GM21360 (cell line): ENCODE measurements around the gene SPPL2B.
"Not testable (repeated sequence)": the region's sequence is repeated elsewhere in the genome, so short reads cannot be mapped to it uniquely, and the experiment has no call there.

Source experiments
- ATAC-seq: cut with Tn5 transposase; IDR thresholded peaks from one replicate; pipeline ENCODE4 v1.9.1; 2021; ENCODE audit warnings: mild to moderate bottlenecking, moderate library complexity; ENCODE audit not compliant: unreplicated experiment

SPPL2B gene

GRCh38 chr19:2374808-2375207 is 46.3 kb downstream of the SPPL2B start:
- no peak for ATAC-seq

GRCh38 chr19:2375353-2376121 is 47.1 kb downstream of the SPPL2B start:
- no peak for ATAC-seq

DNA sequence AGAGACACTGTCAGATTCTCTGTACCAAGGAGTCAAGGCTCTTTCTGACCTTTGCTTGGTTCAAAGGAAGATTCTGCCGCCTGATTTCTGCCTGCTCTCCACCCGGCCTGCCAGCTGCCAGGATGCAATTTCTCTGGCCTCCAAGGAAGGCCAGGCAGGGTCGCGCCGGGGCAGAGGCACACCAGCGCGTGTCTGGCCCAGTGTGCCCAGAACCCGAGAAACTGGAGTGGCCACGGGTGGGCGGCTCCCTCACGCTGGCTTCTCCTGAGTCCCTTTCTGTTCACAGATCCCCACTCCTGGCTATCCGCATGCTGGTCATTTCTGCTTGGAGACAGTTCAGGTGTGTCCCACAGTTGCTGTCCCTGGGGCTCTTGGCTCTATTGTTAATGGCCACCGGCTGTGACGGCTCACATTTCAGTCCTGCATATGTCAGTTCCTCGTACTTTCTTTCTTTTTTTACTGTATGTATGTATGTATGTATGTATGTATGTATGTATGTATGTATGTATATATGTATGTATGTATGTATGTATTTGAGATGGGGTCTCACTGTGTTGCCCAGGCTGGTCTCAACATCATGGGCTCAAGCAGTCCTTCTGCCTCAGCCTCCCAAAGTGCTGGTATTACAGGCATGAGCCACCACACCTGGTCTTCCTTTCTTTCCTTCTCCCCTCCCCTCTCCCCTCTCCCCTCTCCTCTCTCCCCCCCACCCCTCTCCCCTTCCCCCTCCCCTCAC is 48.5 kb downstream of the SPPL2B start:
- ATAC-seq: no peak

DNA sequence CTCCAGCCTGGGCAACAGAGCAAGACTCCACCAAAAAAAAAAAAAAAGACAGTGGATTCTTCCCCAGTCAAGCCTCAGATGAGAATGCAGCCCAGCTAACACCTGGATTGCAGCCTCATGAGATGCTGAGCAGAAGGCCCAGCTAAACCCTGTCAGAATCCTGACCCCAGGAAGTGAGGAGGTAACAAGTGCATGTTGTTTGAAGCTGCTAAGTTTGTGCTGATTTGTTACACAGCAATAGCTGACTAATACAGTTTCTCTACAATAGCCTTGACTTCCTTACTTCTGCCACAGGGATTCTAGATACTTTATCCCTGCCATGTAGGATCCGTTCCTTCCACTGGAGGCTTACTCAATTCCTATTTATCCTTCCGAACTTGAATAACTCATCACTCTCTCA is 52.1 kb downstream of the SPPL2B start:
- ATAC-seq: no peak

DNA sequence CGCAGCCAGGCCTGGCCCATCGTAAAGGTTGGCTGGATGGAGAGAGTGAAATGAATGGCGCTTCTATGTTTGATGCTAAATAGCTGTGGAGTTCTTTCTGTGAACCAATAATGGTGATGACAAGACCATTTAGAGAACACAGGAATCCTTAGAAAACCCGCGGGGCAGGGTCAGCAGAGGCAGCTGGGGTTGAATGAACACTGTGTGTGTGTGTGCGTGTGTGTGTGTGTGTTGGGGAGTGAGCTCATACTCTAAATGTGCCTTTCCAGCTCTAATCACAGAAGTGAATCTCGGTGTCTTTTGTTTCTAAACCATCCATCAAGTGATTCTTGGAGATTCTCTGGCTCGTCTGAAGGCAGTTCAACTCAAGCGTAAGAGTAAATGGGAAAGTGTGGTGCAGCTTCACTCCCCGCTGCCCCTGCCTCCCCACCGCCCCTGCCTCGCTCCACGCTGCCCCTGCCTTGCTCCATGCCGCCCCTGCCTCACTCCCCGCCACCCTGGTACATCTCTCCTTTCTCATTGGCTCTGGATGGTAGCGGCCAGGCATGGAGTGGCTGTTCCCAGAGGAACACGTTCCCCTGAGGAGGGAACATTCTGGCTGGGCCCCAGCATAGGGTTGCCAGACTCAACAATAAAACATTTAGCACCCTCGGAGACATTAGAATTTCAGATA is 52.8 kb downstream of the SPPL2B start:
- ATAC-seq: no peak

- ATAC-seq: no peak
Observed at GRCh38 chr19:2382530-2383222, 54.2 kb downstream of the SPPL2B start.

DNA sequence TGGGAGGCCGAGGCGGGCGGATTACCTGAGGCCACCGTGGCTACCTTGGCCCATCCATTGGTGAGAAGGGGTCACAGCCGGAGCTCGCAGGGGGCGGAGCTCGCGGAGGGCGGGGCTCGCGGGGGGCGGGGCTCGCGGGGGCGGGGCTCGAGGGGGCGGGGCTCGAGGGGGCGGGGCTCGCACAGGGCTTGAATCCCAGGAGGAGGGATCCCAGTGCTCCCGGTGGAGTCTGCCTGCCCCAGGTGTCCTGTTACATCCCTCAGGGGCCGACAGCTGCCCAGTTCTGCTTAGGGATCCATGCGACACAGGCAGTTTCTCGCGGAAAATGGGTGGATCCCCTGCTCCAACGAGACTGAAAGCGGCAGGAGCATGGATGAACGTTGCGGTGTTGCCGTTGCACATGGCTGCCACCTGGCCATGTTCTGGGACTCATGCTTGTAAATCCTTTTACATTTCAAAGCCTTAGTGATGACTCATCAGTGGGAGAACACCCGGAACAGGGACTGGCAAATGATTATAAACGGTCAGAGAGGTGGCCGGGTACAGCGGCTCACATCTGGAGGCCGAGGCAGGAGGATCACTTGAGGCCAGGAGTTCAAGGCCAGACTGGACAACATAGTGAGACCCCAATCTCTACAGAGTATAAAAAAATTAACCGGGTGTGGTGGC is 56.7 kb downstream of the SPPL2B start:
- no peak for ATAC-seq

- ATAC-seq: no peak
Observed at GRCh38 chr19:2387367-2388288, 59.1 kb downstream of the SPPL2B start.

- ATAC-seq: no peak
Observed at GRCh38 chr19:2389594-2389993, 61.1 kb downstream of the SPPL2B start.

DNA sequence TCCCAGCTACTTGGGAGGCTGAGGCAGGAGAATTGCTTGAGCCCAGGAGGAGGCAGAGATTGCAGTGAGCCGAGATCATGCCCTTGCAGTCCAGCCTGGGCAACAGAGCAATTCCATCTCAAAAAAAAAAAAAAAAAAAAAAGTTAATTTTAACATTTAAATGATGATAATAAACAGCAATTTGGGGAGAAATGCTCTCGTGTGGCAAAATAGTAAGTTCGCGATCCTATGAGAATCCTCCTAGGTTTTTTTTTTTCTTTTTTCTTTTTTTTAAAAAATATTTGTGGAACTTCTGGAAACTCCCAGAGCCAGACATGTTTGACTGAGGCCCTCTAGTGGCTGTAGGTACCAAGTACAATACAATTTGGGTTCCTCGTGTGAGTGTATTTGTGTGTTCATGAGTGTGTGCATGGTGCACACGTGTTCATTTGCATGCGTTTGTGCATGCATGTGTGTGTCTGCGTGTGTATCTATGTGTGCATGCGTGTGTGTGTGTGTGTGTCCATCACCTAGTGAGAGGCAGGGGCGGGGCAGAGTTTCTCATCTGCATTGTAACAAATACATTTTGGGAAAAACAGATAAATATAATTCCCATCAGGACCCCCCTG is 62.7 kb downstream of the SPPL2B start:
- no peak for ATAC-seq

DNA sequence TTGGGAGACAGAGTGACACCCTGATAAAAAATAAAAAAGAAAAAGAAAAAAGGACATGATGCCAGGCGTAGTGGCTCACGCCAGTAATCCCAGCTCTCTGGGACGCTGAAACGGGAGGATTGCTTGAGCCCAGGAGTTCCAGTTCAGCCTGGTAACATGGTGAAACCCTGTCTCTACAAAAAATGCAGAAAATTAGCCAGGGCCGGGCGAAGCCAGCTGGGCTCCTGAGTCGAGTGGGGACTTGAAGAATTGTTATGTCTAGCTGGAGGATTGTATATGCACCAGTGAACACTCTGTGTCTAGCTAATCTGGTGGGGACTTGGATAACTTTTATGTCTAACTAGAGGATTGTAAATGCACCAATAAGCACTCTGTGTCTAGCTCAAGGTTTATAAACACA is 63.9 kb downstream of the SPPL2B start:
- no peak for ATAC-seq

DNA sequence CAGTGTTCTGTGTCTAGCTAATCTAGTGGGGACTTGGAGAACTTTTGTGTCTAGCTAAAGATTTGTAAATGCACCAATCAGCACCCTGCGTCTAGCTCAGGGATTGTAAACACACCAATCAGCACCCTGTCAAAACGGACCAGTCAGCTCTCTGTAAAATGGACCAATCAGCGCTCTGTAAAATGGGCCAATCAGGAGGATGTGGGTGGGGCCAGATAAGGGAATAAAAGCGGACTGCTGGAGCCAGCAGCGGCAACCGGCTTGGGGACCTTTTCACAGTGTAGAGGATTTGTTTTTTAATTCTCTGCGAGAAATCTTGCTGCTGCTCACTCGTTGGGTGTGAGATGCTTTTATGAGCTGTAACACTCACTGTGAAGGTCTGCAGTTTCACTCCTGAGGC is 64.4 kb downstream of the SPPL2B start:
- not testable (repeated sequence) for ATAC-seq

DNA sequence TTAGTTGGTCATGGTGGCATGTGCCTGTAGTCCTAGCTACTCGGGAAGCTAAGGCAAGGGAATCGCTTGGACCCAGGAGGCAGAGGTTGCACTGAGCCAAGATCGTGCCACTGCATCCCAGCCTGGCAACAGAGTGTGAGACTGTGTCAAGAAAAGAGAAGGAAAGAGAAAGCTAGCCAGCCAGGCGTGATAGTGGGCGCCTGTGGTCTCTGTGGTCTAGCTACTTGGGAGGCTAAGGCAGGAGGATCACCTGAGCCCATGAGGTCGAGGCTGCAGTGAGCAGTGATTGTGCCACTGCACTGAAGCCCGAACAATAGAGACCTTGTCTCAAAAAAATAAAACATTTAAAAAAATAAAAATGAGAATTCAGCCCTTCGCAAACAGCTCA is 65.6 kb downstream of the SPPL2B start:
- ATAC-seq: no peak

DNA sequence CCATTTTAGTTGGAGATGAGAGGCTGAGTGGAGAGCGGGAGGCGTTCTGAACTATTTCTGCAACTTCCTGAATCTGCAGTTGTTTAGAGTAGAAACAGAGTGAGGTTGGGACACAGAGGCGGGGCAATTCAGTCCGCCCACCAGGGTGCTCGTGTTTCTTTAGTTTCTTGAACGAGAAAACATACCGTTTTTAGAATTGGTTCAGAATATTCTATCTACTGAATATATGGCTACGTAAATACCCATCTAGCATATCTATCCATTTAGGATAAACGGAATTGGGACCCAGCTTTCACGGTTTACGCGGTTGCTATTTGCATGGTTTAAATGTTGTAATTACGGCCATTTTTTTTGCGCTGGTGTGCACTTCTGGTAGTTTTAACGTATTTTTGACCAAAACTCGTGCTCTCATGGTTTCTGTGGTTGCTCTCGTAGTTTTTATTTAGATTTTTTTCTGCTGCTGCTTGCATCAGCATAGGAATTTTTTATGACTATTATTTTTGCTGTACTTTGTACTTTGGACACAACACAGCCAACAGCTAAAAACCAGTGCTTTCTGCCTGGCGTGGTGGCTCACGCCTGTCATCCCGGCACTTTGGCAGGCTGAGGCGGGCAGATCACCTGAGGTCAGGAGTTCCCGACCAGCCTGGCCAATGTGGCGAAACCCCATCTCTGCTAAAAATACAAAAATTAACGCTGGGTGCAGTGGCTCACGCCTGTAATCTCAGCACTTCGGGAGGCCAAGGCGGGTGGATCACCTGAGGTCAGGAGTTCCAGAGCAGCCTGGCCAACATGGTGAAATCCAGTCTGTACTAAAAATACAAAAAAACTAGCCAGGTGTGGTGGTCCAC is 66.2 kb downstream of the SPPL2B start:
- ATAC-seq: no peak

DNA sequence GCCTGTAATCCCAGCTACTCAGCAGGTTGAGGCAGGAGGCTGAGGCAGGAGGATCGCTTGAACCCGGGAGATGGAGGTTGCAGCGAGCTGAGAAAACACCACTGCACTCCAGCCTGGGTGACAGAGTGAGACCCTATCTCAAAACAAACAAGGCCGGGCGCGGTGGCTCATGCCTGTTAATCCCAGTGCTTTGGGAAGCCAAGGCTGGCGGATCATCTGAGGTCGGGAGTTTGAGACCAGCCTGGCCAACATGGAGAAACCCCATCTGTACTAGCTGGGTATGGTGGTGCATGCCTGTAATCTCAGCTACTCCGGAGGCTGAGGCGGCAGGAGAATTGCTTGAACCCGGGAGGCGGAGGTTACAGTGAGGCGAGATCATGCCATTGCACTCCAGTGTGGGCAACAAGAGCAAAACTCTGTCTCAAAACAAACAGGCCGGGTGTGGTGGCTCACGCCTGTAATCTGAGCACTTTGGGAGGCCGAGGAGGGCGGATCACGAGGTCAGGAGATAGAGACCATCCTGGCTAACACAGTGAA is 66.9 kb downstream of the SPPL2B start:
- not testable (repeated sequence) for ATAC-seq

GRCh38 chr19:2397173-2397572 is 68.7 kb downstream of the SPPL2B start:
- not testable (repeated sequence) for ATAC-seq

DNA sequence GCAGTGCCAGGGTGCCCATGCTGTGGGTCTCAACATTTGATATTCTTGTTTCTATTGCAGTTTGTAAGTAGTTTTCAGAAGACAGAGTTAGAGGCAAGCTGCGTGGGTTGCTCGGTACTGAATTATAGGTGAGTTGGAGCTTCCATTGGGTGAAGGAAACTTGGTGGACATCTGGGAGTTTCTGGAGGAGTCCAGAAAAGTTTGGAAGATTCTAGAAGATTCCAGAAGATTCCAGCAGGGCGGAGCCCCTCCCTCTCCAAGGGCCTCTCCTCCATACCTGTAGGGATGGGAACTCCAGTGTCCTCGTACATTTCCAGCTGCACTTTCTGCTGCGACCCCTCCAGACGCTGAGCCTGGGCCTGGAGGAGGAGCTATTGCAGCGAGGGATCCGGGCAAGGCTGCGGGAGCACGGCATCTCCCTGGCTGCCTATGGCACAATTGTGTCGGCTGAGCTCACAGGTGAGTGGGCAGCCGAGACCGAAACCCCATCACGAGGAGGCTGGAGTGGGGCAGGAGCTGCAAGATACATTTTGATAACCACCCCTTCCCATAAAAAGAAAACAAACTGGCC is 70.3 kb downstream of the SPPL2B start:
- no peak for ATAC-seq

- ATAC-seq: no peak
Observed at GRCh38 chr19:2399582-2399981, 71.1 kb downstream of the SPPL2B start.
